Endothelial cell of umbilical vein (primary cell): ENCODE data around the gene CGRRF1. TPM values are rescaled to one million over a fixed set of nuclear protein-coding genes. Genes with fewer than 3 reads are reported as not detected.
A peak's percentile ranks its signal among the peaks of the same experiment; 100 is the strongest.

ENCODE experiments used
- BruUV-seq: library from RNA; stranded (reverse); fragments of 400-500 nt; replicated peaks from 2 replicates; lab custom pipeline; 2021; lab: Mats Ljungman, UMichigan
- CTCF ChIA-PET: fragments of 300-600, 350-600 bp; sonication (Branson Sonifier 250); formaldehyde crosslinking; loops from one replicate; lab custom pipeline; 2021; ENCODE audit warnings: antibody characterized with exemption, inconsistent platforms; lab: Charles Lee
- POLR2A ChIA-PET: fragments of 300-600, 350-600 bp; sonication (Branson Sonifier 250); formaldehyde crosslinking; loops from one replicate; lab custom pipeline; 2021; ENCODE audit warnings: antibody characterized with exemption, inconsistent platforms; lab: Charles Lee
- DNase-seq: peaks from one replicate; pipeline ENCODE4 v3.0.0-alpha.2; 2011; ENCODE audit warnings: low read depth, low spot score
- FAIRE-seq: peaks from 2 replicates; lab custom pipeline; 2011; peaks lifted over from hg19 to GRCh38; lab: Jason Lieb, UNC
- H2AFZ ChIP-seq: 2 replicates; pipeline ENCODE4 v1.6.0; 2012; ENCODE audit warnings: low read depth, low read length, control low read depth, inconsistent platforms
- H3K27ac ChIP-seq: 2 replicates; pipeline ENCODE4 v1.5.1; 2011; ENCODE audit warnings: low read depth, mild to moderate bottlenecking, control low read depth, low read length, moderate library complexity; ENCODE audit not compliant: insufficient read depth
- H3K27me3 ChIP-seq, 2 experiments: 2 replicates each; pipeline versions ENCODE4 v1.6.0 to v1.6.1; 2011; ENCODE audit warnings: low read length in 2 of 2, mixed read lengths in 1 of 2; ENCODE audit not compliant: control insufficient read depth in 2 of 2, insufficient read depth in 2 of 2
- H3K36me3 ChIP-seq, 2 experiments: 2 replicates in 1 of 2; 3 replicates in 1 of 2; pipeline ENCODE4 v1.5.1; 2011; ENCODE audit warnings: low read length in 2 of 2, mild to moderate bottlenecking in 1 of 2, moderate library complexity in 1 of 2; ENCODE audit not compliant: control insufficient read depth in 2 of 2, insufficient read depth in 2 of 2; ENCODE audit errors: extremely low read depth in 1 of 2
- H3K4me1 ChIP-seq: 3 replicates; pipeline ENCODE4 v1.5.1; 2011; ENCODE audit warnings: mild to moderate bottlenecking, low read length; ENCODE audit not compliant: control insufficient read depth, insufficient read depth; ENCODE audit errors: extremely low read depth
- H3K4me2 ChIP-seq: 2 replicates; pipeline ENCODE4 v1.6.1; 2011; ENCODE audit warnings: low read length, control low read depth, mixed read lengths; ENCODE audit not compliant: insufficient read depth
- H3K4me3 ChIP-seq, 3 experiments: fragments of 200-600 bp in 1 of 3; sonication (generic), shearing (Covaris generic) in 1 of 3; replicated peaks in 1 of 3; 2 replicates each; pipeline ENCODE4 v1.5.1; 2011 to 2016; ENCODE audit warnings: control low read depth in 3 of 3, low read length in 3 of 3, mild to moderate bottlenecking in 2 of 3, inconsistent platforms in 1 of 3, low read depth in 1 of 3, moderate library complexity in 1 of 3; ENCODE audit not compliant: insufficient read depth in 1 of 3
- H3K79me2 ChIP-seq: 2 replicates; pipeline ENCODE4 v1.6.0; 2012; ENCODE audit warnings: low read length, inconsistent platforms; ENCODE audit not compliant: control insufficient read depth, insufficient read depth
- H3K9ac ChIP-seq: replicated peaks from 2 replicates; pipeline ENCODE3; 2011; ENCODE audit warnings: low read length, control low read depth; ENCODE audit not compliant: insufficient read depth; ENCODE audit errors: extremely low read depth
- H3K9me1 ChIP-seq: replicated peaks from 3 replicates; pipeline ENCODE4 v1.6.0; 2011; ENCODE audit warnings: mild to moderate bottlenecking, low read length; ENCODE audit not compliant: control insufficient read depth, insufficient read depth; ENCODE audit errors: extremely low read depth
- H3K9me3 ChIP-seq: replicated peaks from 2 replicates; pipeline ENCODE4 v1.5.1; 2012; ENCODE audit warnings: low read length, inconsistent platforms; ENCODE audit not compliant: control insufficient read depth, insufficient read depth
- H4K20me1 ChIP-seq: replicated peaks from 2 replicates; pipeline ENCODE3; 2011; ENCODE audit warnings: mild to moderate bottlenecking, low read length; ENCODE audit not compliant: control insufficient read depth, insufficient read depth; ENCODE audit errors: extremely low read depth
- CTCF ChIP-seq, 2 donors: IDR thresholded peaks; 1 replicate in 1 of 2; 2 replicates in 1 of 2; pipeline ENCODE4 v1.5.1; 2011; ENCODE audit warnings: low read length in 2 of 2, mild to moderate bottlenecking in 2 of 2, moderate library complexity in 2 of 2, control low read depth in 1 of 2, inconsistent platforms in 1 of 2, low read depth in 1 of 2; ENCODE audit not compliant: insufficient read depth in 1 of 2; ENCODE audit errors: extremely low read depth in 1 of 2
- EZH2 ChIP-seq: IDR thresholded peaks from 2 replicates; pipeline ENCODE4 v1.6.1; 2012; ENCODE audit warnings: borderline replicate concordance, low read depth, mild to moderate bottlenecking, moderate library complexity, low read length, inconsistent platforms; ENCODE audit not compliant: severe bottlenecking
- GATA2 ChIP-seq: IDR thresholded peaks from 2 replicates; pipeline ENCODE4 v1.7.0; 2011; ENCODE audit warnings: low read depth, mild to moderate bottlenecking, moderate library complexity, mixed read lengths, low read length; ENCODE audit not compliant: insufficient read length, insufficient read depth
- MAX ChIP-seq: IDR thresholded peaks from 2 replicates; pipeline ENCODE4 v1.6.1; 2011; ENCODE audit not compliant: insufficient read depth, insufficient read length
- MYC ChIP-seq: IDR thresholded peaks from one replicate; pipeline ENCODE4 v1.6.1; 2011; ENCODE audit warnings: mild to moderate bottlenecking, low read depth, low read length
- POLR2A ChIP-seq: IDR thresholded peaks from 2 replicates; pipeline ENCODE4 v1.6.1; 2012; ENCODE audit warnings: low read depth, mild to moderate bottlenecking, control low read depth, low read length
- POLR2AphosphoS5 ChIP-seq: IDR thresholded peaks from 2 replicates; pipeline ENCODE4 v1.6.1; 2012; ENCODE audit warnings: low read depth, mild to moderate bottlenecking, control low read depth, low read length, moderate library complexity; ENCODE audit not compliant: insufficient read depth
- dilution Hi-C: fragments of 300-500 bp; cut with MboI; formaldehyde crosslinking; loops from one replicate; pipeline ENCODE4 v1.15.0; 2019; ENCODE audit warnings: low sequenced_read_pairs; ENCODE audit not compliant: extremely low pct_ligation_motif_present
- intact Hi-C: fragments of 100-400 bp; cut with micrococcal nuclease; formaldehyde crosslinking; loops from one replicate; pipeline ENCODE4 v1.10.0; 2022
- polyA plus RNA-seq, 4 experiments: library from polyadenylated mRNA; depleted of rRNA in 3 of 4; stranded (reverse) in 3 of 4; unstranded in 1 of 4; fragments of >200 nt; gene quantifications; 2 replicates each; pipeline versions ENCODE4 v1.2.1 to v1.2.3, GENCODE V29; 2011 to 2012; ENCODE audit warnings: missing spikeins in 1 of 4
- total RNA-seq: library from RNA; stranded (reverse); gene quantifications from 2 replicates; pipeline ENCODE4 v1.2.3, GENCODE V29; 2021

The CGRRF1 gene
- total and polyA plus RNA-seq, 2 donors (not counting 3 experiments of a cell fraction or from before 2014, with no cell fraction given): 6.6 to 15.7 TPM

GRCh38 chr14:54564071-54564867, 54.6 kb downstream of the CGRRF1 start:
- peak overlapping the region in 2 of 3 experiments; percentile 60 to 75 for H3K4me3 ChIP-seq
- peak overlapping the region; percentile 71 for H3K4me2 ChIP-seq
- peaks cover 16% of the 10 kb centered on the region for H3K4me1 ChIP-seq
- DNase-seq (peak; percentile 73), FAIRE-seq (peak; percentile 63)
- H3K27ac ChIP-seq: peak overlapping the region; percentile 80
- CTCF ChIA-PET: interaction anchor here (0.6 to 8.5 kb wide), 63 partner anchors 10 to 910 kb away, joined by 3 to 286 read pairs (median 6); partner anchors contain the start of genes CDKN3 and CGRRF1
- intact Hi-C loops: loop anchor here (1.0 to 2.0 kb wide), 7 partner anchors 75 to 463 kb away; partner anchors contain the start of genes GMFB, SOCS4 and WDHD1
- H3K27me3 ChIP-seq: no peaks in the 10 kb centered on the region
- peaks cover 30% of the 10 kb centered on the region for H3K79me2 ChIP-seq
- no peak overlapping the region for H2AFZ ChIP-seq
- TF ChIP-seq MYC (no peak), CTCF (IDR thresholded peaks at IDR 0.05; ENCODE audit: extremely low read depth in 1 of 2, insufficient read depth in 1 of 2, low read depth in 1 of 2, low read length in 2 of 2) (peak; percentile 44 to 54), EZH2 (no peak), POLR2AphosphoS5 (no peak), MAX (no peak), POLR2A (no peak), GATA2 (no peak)
- dilution Hi-C loops: no loop called here
- TSS peak; percentile 40 for BruUV-seq
- peak overlapping the region; percentile 98 for H3K9ac ChIP-seq
- no peaks in the 10 kb centered on the region for H3K9me1 ChIP-seq
- H3K9me3 ChIP-seq: no peaks in the 10 kb centered on the region
- POLR2A ChIA-PET: interaction anchor here (0.6 to 3.9 kb wide), 5 partner anchors 34 to 274 kb away, joined by 3 to 54 read pairs (median 5); no protein-coding TSS in a partner anchor
- no peaks in the 10 kb centered on the region for H4K20me1 ChIP-seq
- H3K36me3 ChIP-seq: no peaks in the 10 kb centered on the region
